ENCODE measurements around the gene KYAT1. TPM values are rescaled to one million over a fixed set of nuclear protein-coding genes. Genes with fewer than 3 reads are reported as not detected.
A peak's percentile ranks its signal among the peaks of the same experiment; 100 is the strongest.

Gene KYAT1
- total RNA-seq, 4 donors from 2014 or later: 4.7 to 7.4 (median 5.8) TPM

DNA sequence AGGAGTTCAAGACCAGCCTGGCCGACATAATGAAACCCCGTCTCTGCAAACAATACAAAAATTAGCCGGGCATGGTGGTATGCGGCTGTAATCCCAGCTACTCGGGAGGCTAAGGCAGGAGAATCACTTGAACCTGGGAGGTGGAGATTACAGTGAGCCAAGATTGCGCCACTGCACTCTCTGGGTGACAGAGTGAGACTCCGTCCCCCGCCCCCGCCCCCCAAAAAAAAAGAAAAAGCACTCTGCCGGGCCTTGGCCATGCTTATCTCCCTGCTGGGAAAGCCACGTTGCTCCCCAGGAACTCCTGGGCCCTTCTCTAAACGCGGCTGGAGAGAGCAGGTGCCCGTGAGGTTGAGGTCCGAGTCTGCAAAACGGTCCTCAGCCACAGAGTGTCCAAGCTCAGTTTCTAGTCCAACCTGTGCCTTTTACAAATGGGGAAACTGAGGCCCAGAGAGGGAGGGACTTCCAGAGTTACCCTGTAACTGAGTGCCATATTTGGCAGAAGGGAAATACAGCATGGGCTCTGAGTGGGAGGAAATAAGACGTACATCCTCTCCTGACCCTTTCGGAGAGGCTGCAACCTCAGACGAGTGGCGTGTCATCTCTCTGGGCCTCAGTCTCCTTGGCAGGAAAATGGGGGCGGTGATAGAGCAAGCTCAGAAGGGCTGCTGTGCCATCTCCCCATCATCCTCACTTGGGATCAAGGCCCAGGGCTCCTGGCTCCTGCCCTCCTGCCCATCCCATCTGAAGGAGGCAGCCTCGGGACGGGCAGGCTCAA lies 32.4 kb upstream of the KYAT1 start:
- TF ChIP-seq POLR2A (IDR thresholded peaks at IDR 0.05): no peak
- TF ChIP-seq, protein P1, sequence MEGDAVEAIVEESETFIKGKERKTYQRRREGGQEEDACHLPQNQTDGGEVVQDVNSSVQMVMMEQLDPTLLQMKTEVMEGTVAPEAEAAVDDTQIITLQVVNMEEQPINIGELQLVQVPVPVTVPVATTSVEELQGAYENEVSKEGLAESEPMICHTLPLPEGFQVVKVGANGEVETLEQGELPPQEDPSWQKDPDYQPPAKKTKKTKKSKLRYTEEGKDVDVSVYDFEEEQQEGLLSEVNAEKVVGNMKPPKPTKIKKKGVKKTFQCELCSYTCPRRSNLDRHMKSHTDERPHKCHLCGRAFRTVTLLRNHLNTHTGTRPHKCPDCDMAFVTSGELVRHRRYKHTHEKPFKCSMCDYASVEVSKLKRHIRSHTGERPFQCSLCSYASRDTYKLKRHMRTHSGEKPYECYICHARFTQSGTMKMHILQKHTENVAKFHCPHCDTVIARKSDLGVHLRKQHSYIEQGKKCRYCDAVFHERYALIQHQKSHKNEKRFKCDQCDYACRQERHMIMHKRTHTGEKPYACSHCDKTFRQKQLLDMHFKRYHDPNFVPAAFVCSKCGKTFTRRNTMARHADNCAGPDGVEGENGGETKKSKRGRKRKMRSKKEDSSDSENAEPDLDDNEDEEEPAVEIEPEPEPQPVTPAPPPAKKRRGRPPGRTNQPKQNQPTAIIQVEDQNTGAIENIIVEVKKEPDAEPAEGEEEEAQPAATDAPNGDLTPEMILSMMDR (IDR thresholded peaks at IDR 0.05 in 4 of 5, conservative IDR thresholded peaks at IDR 0.05 in 1 of 5): no peak
- H3K27ac ChIP-seq: peak overlapping the region; percentile 48 to 85 (median 82)
- intact Hi-C loops (cut with DNase I; ENCODE audit: low total_unique reads) (no loop called here), in situ Hi-C loops (cut with MboI; ENCODE audit: low sequenced_read_pairs in 4 of 4) (no loop called here)
- no peaks in the 10 kb centered on the region for H3K27me3 ChIP-seq
- H3K4me3 ChIP-seq: peak overlapping the region in 1 of 4 donors; percentile 14
- H3K36me3 ChIP-seq: peaks cover 0 to 20% of the 10 kb centered on the region in 2 donors
- H3K4me1 ChIP-seq: peaks cover 77 to 81% of the 10 kb centered on the region in 2 donors
- no peak for DNase-seq
- H3K9me3 ChIP-seq: no peaks in the 10 kb centered on the region
- no peak for ATAC-seq

DNA sequence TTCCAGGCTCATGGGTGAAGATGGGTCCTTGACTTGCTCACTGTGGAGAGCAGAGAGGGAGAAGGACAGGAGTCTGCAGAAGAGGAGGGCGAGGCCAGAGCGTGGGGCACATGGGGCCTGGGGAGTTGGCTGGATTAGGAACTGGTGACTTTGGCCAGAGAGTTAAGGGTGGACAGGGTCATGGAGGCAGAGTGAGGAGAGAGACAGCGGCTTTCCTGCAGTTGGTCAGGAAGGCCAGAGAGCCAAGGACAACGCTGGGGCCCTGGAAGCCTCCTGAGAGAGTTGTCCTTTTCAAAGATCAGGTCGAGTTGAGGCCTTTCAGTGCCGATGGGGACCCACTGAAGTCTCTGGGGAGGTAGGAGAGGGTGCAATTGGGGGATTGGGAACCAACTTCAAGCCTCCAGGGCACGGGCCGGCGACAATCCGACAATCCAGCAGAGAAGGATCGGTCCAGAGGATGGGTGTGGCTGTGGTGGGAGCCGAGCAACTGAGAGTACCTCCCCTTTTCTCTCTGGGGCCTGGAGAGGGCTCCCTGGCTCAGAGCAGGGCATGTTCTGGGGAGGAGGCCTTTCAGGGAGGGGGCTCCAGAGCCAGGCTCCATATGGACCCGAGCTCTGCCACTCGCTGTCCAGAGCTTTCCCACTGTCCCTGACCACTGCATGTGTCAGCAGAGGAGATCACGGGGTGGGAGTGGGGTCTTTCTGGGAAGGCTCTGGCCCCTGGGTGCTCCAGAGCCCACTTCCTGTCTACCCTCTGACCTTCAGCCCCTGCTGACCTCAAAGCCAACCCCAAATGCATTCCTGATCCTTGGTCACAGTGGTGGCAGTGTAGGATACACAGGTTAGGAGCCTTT lies 31.5 kb upstream of the KYAT1 start:
- no peaks in the 10 kb centered on the region for H3K9me3 ChIP-seq
- H3K4me3 ChIP-seq: peak overlapping the region in 2 of 4 donors; percentile 14 to 25
- H3K27me3 ChIP-seq: no peaks in the 10 kb centered on the region
- peaks cover 0 to 29% of the 10 kb centered on the region in 2 donors for H3K36me3 ChIP-seq
- DNase-seq (no peak), ATAC-seq (no peak)
- TF ChIP-seq, protein P1 (IDR thresholded peaks at IDR 0.05 in 4 of 5, conservative IDR thresholded peaks at IDR 0.05 in 1 of 5): no peak
- TF ChIP-seq POLR2A (IDR thresholded peaks at IDR 0.05): no peak
- peak overlapping the region; percentile 48 to 85 (median 82) for H3K27ac ChIP-seq
- in situ Hi-C loops (cut with MboI; ENCODE audit: low sequenced_read_pairs in 4 of 4) (no loop called here), intact Hi-C loops (cut with DNase I; ENCODE audit: low total_unique reads) (no loop called here)
- peaks cover 72 to 76% of the 10 kb centered on the region in 2 donors for H3K4me1 ChIP-seq

GRCh38 chr9:128912270-128912853 lies 30.6 kb upstream of the KYAT1 start:
- H3K27ac ChIP-seq: peak overlapping the region; percentile 48 to 85 (median 82)
- peaks cover 62 to 68% of the 10 kb centered on the region in 2 donors for H3K4me1 ChIP-seq
- H3K4me3 ChIP-seq: peak overlapping the region in 1 of 4 donors; percentile 3
- ATAC-seq (no peak), DNase-seq (no peak)
- no peaks in the 10 kb centered on the region for H3K27me3 ChIP-seq
- peaks cover 0 to 33% of the 10 kb centered on the region in 2 donors for H3K36me3 ChIP-seq
- intact Hi-C loops (cut with DNase I; ENCODE audit: low total_unique reads) (no loop called here), in situ Hi-C loops (cut with MboI; ENCODE audit: low sequenced_read_pairs in 4 of 4) (no loop called here)
- TF ChIP-seq, protein P1 (IDR thresholded peaks at IDR 0.05 in 4 of 5, conservative IDR thresholded peaks at IDR 0.05 in 1 of 5): no peak
- no peak for TF ChIP-seq POLR2A (IDR thresholded peaks at IDR 0.05)
- no peaks in the 10 kb centered on the region for H3K9me3 ChIP-seq

DNA sequence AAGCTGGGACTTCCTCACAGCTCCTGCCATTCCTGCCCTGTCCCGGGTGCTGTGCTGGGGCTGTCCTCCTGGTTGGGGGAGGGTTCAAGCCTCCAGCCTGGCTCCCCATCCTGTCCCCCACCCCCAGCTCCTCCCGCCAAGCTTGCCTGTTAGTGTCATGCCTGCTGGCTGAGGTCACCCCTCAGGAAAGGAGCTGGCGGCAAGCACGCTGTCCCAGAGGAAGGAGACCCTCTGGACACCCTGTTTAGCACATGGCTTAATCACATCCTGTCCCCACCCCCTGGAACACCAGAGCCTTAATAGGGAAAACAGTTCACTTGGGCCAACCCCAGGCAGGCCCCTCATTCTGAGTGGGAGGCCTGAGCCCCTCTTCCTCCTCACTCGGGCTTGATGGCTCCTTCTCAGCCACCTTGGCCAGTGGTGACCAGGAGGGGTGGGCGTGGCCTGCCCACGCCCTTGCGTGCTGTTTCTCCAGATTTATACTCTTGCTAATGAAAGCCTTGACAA lies 29.8 kb upstream of the KYAT1 start:
- intact Hi-C loops (cut with DNase I; ENCODE audit: low total_unique reads) (no loop called here), in situ Hi-C loops (cut with MboI; ENCODE audit: low sequenced_read_pairs in 4 of 4) (no loop called here)
- Histone ChIP-seq H3K27ac (peak overlapping the region; percentile 48 to 85 (median 82)), H3K4me1 (peaks cover 56 to 61% of the 10 kb centered on the region in 2 donors), H3K9me3 (no peaks in the 10 kb centered on the region), H3K4me3 (peak overlapping the region in 3 of 4 donors; percentile 3 to 12 (median 6)), H3K36me3 (peaks cover 0 to 39% of the 10 kb centered on the region in 2 donors), H3K27me3 (no peaks in the 10 kb centered on the region)
- DNase-seq: peak; percentile 23 to 56
- peak; percentile 60 to 63 for ATAC-seq
- TF ChIP-seq POLR2A (IDR thresholded peaks at IDR 0.05): peak in 1 of 2 donors; percentile 40
- TF ChIP-seq, protein P1 (IDR thresholded peaks at IDR 0.05 in 4 of 5, conservative IDR thresholded peaks at IDR 0.05 in 1 of 5): no peak
